ENCODE measurements around the gene REEP2.
"Not testable (repeated sequence)": the region's sequence is repeated elsewhere in the genome, so short reads cannot be mapped to it uniquely, and the experiment has no call there.

REEP2 gene

DNA sequence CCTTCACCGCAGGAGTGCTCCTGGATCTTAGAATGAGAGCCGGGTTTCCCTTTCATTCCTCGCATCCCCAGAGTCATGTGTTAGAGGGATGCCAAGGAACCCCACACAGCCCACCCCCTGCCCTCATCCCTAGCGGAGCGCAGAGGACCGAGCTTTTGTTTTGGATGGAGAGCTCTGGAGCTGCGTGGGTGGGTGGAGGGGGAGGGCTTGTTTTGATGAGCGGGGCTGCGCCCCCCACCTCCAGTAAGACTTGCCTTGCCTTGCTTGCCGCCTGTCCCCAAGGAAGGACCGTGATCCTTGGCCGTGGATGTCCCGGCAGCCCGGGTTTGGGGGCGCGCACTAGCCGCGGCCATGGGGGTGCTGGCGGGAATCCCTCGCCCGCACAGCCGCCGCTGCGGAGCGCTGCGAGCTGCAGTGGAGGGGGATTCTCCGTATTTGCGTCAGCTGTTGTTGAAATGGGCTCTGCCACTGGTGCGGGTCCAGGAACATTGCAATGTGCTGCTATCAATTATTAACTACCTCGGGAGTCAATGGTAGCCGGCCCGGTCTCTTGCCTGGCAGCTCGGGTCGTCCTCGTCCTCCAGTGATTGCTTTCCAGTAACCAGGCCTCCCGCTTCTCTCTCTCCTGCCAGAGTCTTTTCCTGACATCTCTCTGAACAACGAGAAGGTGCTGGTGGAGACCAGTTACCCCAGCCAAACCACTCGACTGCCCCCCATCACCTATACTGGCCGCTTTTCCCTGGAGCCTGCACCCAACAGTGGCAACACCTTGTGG lies 27.5 kb downstream of the REEP2 start:
- no peak for DNase-seq

DNA sequence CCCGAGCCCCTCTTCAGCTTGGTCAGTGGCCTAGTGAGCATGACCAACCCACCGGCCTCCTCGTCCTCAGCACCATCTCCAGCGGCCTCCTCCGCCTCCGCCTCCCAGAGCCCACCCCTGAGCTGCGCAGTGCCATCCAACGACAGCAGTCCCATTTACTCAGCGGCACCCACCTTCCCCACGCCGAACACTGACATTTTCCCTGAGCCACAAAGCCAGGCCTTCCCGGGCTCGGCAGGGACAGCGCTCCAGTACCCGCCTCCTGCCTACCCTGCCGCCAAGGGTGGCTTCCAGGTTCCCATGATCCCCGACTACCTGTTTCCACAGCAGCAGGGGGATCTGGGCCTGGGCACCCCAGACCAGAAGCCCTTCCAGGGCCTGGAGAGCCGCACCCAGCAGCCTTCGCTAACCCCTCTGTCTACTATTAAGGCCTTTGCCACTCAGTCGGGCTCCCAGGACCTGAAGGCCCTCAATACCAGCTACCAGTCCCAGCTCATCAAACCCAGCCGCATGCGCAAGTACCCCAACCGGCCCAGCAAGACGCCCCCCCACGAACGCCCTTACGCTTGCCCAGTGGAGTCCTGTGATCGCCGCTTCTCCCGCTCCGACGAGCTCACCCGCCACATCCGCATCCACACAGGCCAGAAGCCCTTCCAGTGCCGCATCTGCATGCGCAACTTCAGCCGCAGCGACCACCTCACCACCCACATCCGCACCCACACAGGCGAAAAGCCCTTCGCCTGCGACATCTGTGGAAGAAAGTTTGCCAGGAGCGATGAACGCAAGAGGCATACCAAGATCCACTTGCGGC lies 28.2 kb downstream of the REEP2 start:
- DNase-seq, result no peak

DNA sequence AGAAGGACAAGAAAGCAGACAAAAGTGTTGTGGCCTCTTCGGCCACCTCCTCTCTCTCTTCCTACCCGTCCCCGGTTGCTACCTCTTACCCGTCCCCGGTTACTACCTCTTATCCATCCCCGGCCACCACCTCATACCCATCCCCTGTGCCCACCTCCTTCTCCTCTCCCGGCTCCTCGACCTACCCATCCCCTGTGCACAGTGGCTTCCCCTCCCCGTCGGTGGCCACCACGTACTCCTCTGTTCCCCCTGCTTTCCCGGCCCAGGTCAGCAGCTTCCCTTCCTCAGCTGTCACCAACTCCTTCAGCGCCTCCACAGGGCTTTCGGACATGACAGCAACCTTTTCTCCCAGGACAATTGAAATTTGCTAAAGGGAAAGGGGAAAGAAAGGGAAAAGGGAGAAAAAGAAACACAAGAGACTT lies 28.9 kb downstream of the REEP2 start:
- no peak for DNase-seq

DNA sequence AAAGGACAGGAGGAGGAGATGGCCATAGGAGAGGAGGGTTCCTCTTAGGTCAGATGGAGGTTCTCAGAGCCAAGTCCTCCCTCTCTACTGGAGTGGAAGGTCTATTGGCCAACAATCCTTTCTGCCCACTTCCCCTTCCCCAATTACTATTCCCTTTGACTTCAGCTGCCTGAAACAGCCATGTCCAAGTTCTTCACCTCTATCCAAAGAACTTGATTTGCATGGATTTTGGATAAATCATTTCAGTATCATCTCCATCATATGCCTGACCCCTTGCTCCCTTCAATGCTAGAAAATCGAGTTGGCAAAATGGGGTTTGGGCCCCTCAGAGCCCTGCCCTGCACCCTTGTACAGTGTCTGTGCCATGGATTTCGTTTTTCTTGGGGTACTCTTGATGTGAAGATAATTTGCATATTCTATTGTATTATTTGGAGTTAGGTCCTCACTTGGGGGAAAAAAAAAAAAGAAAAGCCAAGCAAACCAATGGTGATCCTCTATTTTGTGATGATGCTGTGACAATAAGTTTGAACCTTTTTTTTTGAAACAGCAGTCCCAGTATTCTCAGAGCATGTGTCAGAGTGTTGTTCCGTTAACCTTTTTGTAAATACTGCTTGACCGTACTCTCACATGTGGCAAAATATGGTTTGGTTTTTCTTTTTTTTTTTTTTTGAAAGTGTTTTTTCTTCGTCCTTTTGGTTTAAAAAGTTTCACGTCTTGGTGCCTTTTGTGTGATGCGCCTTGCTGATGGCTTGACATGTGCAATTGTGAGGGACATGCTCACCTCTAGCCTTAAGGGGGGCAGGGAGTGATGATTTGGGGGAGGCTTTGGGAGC lies 29.5 kb downstream of the REEP2 start:
- no peak for DNase-seq

DNA sequence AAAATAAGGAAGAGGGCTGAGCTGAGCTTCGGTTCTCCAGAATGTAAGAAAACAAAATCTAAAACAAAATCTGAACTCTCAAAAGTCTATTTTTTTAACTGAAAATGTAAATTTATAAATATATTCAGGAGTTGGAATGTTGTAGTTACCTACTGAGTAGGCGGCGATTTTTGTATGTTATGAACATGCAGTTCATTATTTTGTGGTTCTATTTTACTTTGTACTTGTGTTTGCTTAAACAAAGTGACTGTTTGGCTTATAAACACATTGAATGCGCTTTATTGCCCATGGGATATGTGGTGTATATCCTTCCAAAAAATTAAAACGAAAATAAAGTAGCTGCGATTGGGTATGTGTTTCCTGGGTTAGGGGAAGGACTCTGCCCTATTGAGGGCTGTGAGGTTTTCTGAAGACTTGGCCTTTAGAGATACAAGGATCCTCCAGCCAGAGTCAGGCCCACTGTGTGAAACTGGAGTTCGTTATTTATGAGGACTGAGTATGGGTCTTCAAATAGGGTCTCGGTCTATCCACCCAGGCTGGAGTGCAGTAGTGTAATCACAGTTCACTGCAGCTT lies 30.2 kb downstream of the REEP2 start:
- DNase-seq, result no peak

DNA sequence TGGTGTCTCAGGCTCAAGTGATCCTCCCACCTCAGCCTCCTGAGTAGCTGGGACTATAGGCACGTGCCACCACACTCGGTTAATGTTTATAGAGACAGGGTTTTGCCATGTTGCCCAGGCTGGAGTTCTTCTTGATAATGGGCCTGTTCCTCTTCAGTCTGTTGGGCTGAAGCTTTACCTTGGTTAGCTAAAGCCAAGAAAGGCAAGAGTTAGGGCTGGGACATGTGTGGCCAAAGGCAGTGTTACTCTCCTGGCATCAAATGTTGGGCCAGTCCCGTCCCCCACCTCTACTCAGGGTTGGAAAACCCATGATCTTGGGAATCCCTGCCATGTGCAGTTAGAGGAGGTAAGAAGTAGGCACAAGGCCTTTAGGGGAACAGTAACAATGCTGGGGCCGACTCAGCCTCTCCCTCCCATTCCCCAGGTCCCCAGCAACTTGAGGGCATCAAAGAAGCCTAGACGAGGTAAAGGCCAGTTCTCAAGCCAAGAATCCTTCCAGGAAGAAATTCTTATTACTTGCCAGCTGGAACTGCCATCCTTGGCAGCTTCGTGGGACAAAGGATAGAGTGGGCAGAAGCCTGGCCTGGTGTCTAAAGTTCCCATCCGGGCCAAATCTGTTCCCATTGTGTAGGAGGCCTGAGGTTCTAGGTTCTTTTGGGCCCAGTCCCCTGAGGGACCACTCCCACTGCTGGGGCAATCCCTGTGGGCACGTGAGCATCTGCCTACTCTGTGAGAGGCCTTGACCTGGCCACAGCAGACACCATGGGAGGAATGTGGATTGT lies 30.9 kb downstream of the REEP2 start:
- DNase-seq, result no peak

DNA sequence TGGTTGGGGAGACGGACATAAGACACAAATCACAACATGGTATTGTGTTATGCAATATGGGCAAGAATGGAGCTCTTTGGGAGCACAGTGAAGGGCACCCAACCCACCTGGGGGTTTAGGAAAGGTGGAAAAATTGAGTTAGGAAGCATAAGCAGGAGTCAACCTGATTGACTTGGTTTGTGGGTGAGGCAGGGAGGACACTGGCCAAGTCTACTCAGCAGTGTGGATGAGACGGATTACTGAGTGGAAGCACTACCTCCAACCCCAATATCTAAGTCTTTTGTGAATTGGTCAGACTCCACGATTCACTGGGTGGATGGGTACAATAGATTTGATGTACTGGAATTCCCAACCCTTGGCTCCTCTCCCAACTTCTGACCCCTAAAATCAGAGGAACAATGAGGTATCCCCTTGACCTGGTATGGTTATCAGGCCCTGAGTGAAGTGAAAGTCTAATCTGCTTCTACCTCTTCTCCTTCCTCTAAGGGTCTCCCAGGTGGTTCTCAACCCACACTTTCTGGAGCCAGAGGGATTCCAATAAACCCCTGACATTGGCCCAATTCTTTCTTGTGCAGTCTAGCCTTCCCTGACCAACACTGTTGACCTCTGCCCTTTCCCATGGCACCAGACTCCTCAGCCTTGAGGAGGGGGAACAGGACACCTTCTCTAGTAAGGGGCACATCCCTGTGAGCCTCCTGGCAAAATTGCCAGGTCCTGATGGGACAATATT lies 31.6 kb downstream of the REEP2 start:
- DNase-seq, result no peak

DNA sequence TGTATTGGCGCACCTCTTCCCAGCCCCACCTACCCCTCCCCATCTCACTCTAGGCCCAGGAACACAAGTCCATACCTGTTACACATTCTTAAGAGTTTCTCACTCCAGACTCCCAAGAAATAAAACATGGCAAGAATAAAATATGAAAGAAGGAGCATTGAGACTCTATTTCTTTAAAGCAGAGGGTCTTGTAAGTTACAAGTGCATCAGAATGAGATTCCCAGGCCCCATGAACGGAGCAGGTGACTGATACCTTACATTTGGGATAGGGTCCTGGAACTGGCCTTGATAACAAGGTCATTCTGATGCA lies 32.1 kb downstream of the REEP2 start:
- DNase-seq, result no peak

DNA sequence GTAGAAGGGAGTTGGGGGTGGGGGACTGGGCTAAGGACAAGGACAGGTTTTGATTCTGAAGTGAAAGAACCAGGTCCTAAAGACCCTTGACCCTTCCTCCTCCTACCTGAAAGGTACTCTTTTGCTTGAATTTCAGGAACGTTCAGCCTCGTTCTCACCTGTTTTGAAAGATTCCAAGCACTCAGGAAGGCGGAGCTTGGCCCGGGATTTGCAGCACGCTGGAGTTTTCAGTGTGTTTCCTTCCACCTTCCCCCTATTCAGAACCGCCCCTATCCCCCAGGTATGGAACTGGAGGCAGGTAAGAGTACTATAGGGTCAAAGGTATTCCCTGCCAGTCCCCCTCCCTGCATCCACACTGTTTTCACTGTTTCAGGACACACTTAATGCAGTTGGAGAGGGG lies 33.5 kb downstream of the REEP2 start:
- DNase-seq, result no peak

DNA sequence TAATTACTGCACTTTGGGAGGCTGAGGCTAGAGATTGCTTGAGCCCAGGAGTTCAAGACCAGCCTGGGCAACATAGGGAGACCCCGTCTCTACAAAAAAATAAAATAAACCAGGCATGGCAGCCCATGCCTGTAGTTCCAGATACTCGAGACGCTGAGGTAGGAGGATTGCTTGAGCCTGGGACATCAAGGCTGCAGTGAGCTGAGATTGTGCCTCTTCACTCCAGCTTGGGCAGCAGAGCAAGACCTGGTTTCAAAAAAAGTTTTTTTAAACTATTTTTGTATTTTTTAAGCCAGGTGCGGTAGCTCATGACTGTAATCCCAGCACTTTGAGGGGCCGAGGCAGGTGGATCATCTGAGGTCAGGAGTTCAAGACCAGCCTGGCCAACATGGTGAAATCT lies 34.3 kb downstream of the REEP2 start:
- DNase-seq, result not testable (repeated sequence)

DNA sequence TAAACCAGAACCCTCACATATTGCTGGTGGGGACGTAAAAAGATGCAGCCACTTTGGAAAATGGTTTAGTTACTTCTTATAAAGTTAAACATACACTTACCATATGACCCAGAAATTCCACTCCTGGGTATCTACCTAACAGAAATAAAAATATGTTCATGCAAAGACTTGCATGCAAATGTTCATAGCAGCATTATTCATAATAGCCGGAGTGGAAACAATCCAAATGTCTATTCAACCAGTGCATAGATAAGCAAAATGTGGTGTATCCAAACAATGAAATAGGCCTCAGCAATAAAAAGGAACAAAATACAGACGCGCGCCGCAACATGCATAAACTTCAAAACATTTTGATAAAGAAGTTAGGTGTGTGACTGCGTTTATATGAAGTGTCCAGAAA lies 38.1 kb downstream of the REEP2 start:
- no peak for DNase-seq

DNA sequence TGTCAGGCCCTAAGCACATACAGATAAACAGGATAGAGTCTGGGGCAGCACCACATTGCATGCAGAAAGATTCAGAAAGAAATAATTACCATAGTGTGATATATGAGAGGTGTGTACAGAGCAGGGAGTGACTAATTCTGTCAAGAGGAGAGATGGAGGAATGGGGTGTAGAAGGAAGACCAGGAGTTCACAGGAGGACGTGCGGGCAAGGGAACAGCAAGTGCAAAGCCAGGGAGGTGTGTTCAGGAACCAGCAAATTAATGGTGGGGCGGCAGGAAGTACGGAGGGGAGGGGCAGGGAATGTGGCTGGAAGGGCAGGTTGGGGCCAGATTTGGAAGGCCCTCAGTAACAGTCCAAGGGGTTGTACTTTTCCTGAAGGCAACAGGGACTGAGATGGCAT lies 43.8 kb downstream of the REEP2 start:
- DNase-seq, result no peak

DNA sequence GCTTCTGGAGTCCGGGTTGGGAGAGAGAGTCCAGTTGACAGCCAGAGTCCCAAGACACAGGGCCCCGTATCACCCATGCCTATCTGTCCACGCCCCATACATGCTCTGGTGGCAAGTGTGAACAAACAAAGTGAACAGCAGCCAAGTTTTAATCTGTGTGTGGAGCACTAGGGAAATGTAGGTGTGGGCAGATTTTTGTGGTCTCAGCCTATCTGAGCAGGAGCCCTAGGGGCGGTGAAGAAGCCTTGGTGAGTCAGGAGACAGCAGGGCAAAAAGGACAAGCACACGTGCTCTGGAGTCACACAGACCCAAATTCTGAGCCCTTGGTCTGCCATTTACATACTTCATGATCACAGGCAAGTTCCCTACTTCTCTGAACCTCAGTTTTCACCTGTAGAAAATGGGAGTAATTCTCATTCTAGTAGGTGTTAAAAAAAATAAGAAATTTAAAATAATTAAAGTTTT lies 49.7 kb downstream of the REEP2 start:
- no peak for DNase-seq

DNA sequence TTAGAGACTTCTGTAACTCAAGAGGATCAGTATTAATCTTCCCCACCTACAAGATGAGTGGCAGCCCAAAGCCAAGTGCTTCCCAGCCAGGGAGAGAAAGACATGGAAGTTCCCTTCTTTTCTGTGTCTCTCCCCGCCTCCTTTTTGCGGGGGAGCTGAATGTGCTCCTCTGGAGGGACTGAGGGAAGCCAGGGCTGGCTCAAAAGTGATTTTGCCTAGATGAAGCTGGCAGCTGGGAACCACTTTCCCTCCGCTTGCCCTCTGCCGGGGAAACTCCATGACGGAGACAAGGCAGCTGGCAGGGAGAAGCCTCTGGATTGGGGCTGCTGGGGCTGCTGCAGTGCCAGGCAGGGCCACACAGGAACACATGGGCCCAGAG lies 50.8 kb downstream of the REEP2 start:
- DNase-seq, result no peak

DNA sequence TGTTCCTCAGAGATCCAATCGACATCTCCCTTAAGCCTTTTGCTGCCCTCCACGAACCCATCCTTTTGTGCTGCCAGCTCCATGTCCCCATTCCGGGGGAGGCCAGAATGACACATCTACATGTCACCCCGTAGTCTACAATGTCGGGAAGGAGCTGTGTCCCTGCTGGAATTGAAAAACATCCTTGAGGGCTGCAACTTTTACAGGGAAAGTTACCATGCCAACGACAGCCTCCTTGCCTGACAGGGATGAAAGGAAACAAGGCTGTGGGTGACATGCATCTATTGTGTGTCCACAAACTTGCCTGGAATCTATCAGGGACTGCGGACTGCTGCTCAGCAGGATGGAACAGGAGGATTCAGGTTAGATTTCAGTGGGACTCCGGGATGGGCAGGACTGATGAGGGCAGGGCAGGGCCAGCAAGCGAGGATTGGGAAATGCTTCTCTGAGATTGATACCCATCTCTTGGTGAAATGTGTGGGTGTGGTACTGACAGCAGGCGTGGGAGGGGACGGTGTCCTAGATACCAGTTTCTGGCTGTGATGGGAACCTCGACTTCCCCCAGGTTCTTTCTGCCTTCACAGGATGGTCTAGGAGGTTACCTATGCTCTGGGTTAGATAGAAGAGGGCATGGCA lies 51.9 kb downstream of the REEP2 start:
- no peak for DNase-seq

DNA sequence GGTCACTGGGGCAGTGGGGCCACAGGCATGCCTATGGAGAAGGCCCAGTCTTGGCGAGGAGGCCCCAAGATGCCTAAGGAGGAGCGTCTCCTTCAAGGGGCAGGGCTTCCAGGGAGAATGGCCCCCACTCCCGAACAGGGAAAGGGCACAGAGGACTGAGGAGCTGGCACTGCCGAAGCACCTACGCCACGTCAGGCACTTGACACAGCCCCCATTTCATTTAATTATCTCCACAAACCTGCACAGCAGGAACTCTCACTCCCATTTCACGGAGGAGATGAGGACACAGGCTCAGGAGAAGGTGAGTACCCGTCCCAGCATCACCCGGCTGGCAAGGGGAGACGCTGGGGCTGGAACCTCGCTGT lies 52.4 kb downstream of the REEP2 start:
- DNase-seq, result no peak

DNA sequence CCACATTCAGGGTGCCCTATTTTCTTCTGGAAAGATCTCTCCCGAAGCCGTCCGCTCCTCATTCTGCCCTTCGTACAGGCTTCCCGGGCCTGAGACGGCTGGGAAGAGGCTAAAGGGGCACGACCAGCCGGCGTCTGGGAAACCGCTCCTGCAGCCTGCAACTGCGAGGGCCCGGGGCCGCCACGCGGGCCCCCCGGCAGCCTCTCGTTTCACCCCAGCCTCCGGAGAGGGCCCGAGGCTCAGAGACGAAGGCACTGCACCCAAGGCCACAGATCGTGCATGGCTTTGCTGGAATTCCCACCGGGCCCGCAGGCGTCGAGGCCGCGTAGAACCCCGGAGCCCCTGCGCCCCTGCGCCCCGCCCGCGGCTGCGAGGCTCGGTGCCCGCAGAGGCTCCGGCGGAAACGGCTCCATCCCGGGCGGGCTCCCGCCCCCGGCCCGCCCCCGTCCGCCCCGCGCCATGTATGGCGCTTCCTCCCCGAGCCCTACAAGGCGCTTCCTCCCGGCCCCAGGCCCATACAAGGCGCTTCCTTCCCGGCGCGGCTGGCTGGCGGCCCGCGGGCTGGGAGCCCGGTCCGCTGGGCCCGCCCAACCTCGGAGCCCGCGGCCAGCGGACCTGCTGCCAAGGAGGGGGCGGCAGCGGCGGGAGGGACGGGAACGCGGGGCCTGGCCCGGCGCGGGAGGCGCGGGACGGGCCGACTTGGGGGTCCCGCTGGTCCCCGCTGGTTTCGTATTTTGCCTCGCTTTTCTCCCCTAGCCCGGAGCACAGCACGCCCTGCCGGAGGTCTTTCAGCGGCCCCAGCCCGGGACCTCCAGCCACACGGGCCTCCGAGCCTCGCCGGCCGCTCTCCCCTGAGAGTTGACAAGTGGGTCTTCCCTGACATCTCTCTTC lies 53.1 kb downstream of the REEP2 start:
- DNase-seq, result peak; percentile 83

DNA sequence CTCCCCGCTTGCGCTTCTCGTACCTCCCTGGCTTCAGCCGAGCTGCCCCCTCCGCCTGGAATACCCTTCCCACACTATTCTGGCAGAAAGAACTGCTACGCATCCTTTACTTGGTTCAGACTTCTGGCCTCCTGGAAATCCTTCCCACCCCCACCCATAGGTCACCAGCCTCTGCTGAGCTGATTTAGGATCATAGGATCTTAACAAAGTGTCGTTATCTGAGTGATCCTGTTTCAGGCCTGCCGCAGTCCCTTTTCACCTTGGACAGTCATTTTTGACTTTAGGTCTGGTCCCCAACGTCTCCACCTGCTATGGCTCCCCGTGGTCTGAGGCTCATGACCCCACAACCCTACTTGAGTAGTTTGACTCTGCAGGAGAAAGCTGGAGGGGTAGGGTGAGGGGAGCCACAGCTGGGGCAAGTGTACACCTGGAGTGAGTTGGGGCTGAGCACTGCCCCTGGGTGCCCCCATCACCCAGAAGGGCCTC lies 53.7 kb downstream of the REEP2 start:
- no peak for DNase-seq

DNA sequence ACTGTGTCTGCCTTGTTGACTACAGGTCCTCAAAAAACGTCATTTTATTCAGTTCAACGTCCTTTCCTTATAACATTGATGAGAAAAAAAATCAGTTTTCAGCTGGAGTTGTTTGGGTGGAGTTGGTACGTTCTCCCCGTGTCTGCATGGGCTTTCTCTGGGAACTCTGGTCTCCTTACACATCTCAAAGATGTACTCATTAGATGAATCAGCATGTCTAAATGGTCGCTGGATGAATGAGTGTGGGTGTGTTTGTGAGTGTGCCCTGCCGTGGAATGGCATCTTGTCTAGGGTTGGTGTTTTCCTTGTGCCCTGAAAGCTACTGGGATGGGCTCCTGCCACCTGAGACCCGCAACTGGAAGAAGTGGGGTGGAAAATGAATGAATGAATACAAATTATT lies 56.5 kb downstream of the REEP2 start:
- no peak for DNase-seq

Data from activated gamma-delta T cell treated with Interleukin-2 at 50 U/mL for 16 hours (primary cell).